OCI-LY7 (cell line): ENCODE results near the gene MIA.

Experiments used
- EZH2phosphoT487 ChIP-seq: fragments of 200-600 bp; sonication (generic); IDR thresholded peaks from 2 replicates; pipeline ENCODE4 v1.6.1; 2018; ENCODE audit warnings: low read depth, borderline replicate concordance, mild to moderate bottlenecking, mixed run types, antibody characterized with exemption, low read length, moderate library complexity, mixed read lengths
- TF ChIP-seq, protein P1 (sequence below): fragments of 200-600 bp; sonication (generic); conservative IDR thresholded peaks from 2 replicates; pipeline ENCODE4 v1.5.1; 2014; ENCODE audit warnings: mild to moderate bottlenecking, antibody characterized with exemption, low read length, moderate library complexity, mixed read lengths

DNA sequence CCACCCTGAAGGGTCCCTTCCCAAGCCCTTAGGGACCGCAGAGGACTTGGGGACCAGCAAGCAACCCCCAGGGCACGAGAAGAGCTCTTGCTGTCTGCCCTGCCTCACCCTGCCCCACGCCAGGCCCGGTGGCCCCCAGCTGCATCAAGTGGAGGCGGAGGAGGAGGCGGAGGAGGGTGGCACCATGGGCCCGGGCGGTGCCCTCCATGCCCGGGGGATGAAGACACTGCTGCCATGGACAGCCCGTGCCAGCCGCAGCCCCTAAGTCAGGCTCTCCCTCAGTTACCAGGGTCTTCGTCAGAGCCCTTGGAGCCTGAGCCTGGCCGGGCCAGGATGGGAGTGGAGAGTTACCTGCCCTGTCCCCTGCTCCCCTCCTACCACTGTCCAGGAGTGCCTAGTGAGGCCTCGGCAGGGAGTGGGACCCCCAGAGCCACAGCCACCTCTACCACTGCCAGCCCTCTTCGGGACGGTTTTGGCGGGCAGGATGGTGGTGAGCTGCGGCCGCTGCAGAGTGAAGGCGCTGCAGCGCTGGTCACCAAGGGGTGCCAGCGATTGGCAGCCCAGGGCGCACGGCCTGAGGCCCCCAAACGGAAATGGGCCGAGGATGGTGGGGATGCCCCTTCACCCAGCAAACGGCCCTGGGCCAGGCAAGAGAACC is 25.1 kb downstream of the MIA start:
- TF ChIP-seq, protein P1, sequence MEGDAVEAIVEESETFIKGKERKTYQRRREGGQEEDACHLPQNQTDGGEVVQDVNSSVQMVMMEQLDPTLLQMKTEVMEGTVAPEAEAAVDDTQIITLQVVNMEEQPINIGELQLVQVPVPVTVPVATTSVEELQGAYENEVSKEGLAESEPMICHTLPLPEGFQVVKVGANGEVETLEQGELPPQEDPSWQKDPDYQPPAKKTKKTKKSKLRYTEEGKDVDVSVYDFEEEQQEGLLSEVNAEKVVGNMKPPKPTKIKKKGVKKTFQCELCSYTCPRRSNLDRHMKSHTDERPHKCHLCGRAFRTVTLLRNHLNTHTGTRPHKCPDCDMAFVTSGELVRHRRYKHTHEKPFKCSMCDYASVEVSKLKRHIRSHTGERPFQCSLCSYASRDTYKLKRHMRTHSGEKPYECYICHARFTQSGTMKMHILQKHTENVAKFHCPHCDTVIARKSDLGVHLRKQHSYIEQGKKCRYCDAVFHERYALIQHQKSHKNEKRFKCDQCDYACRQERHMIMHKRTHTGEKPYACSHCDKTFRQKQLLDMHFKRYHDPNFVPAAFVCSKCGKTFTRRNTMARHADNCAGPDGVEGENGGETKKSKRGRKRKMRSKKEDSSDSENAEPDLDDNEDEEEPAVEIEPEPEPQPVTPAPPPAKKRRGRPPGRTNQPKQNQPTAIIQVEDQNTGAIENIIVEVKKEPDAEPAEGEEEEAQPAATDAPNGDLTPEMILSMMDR: no peak
- TF ChIP-seq EZH2phosphoT487: no peak
